Measurements from ENCODE around the gene CCDC8. TPM values are rescaled to one million over a fixed set of nuclear protein-coding genes. Genes with fewer than 3 reads are reported as not detected.

Gene CCDC8
- total and polyA plus RNA-seq, 2 of the 4 experiments (the other 2 are of a cell fraction) = 9.3 to 10.2 TPM

DNA sequence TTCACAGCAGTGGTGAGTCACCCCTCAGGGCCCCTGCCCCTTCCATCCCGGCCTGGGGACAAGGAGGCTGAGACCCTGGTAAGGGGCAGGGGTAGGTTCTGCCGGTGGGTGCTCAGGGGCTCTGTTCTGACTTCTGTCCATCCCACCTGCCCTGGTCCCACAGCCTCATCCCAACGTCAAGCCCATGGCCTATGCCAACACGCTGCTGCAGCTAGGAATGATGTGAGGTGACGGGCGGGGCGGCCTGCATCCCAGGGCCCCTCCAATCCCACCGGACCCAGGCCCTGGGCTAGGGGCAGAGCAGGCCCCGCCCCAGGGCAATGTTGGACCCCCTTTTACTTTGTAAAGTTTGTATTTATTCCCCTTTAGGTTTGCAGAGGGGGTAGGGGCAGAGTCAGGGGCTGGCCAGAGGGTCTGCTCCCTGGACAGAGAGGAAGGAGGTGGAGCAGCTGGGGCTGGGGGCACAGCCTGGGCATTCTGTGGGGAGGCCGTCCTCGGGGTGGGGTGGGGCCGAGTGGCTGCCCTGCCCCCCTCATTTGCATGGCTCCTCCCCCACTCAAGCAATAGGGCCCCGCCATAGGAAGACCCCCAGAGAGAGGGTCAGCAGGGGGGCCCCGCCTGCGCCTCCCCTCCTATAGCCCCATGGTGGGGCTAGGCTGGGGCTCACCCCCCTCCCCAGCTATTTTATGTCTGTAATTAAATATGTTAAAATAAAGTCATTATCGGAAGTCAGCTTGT is 23.1 kb downstream of the CCDC8 start:
- Histone ChIP-seq H3K27me3 (ENCODE audit: control insufficient read depth, insufficient read depth, low read length) (no peaks in the 10 kb centered on the region), H3K9ac (ENCODE audit: low read depth, low read length) (no peak overlapping the region), H3K18ac (ENCODE audit: low read depth, low read length) (no peak overlapping the region), H3K4me1 (ENCODE audit: control insufficient read depth, insufficient read depth, low read length) (peaks cover 13% of the 10 kb centered on the region), H3K56ac (ENCODE audit: extremely low read depth, insufficient read depth, low read length) (no peak overlapping the region), H2AFZ (replicated peaks; ENCODE audit: low read length, poor library complexity) (no peak overlapping the region), H2BK20ac (ENCODE audit: low read depth, low read length) (no peak overlapping the region), H3K9me1 (ENCODE audit: insufficient read depth, low read length) (peaks cover 18% of the 10 kb centered on the region), H2BK5ac (ENCODE audit: low read depth, low read length, poor library complexity, severe bottlenecking) (no peak overlapping the region), H4K20me1 (ENCODE audit: insufficient read depth, low read length) (no peaks in the 10 kb centered on the region; the same call in 1 of the 2 replicates), H2AK9ac (replicated peaks; ENCODE audit: low read depth, low read length, poor library complexity) (no peak overlapping the region), H4K5ac (ENCODE audit: low read depth, low read length) (no peak overlapping the region), H2BK120ac (ENCODE audit: low read depth, low read length) (no peak overlapping the region), H3K4ac (ENCODE audit: low read depth, low read length) (no peak overlapping the region), H3K14ac (replicated peaks; ENCODE audit: low read depth, low read length) (no peak overlapping the region), H3K27ac (ENCODE audit: insufficient read depth, low read length) (no peak overlapping the region), H4K8ac (ENCODE audit: low read depth in 2 of 2, low read length in 2 of 2) (no peak overlapping the region), H3K4me2 (ENCODE audit: low read depth, low read length) (no peak overlapping the region), H2AK5ac (ENCODE audit: low read depth, low read length) (no peak overlapping the region), H3K4me3 (ENCODE audit: insufficient read depth, low read depth, low read length) (no peak overlapping the region), H2BK15ac (ENCODE audit: low read depth, low read length) (no peak overlapping the region), H3K79me1 (ENCODE audit: low read depth in 1 of 2, low read length in 2 of 2) (peaks cover 0 to 14% of the 10 kb centered on the region in 2 experiments; a peak in 2 of 4 replicates), H3K36me3 (ENCODE audit: control insufficient read depth, insufficient read depth, low read length) (peaks cover 42% of the 10 kb centered on the region), H4K91ac (ENCODE audit: insufficient read depth, low read depth, low read length) (no peak overlapping the region), H3K23ac (ENCODE audit: low read depth, low read length) (no peak overlapping the region), H3K9me3 (ENCODE audit: control insufficient read depth, insufficient read depth, low read length) (peaks cover 6% of the 10 kb centered on the region)
- intact Hi-C loops (cut with micrococcal nuclease) = no loop called here
- POLR2A ChIA-PET (ENCODE audit: unreplicated experiment) = no interaction called here
- no TSS peak for BruUV-seq (replicated peaks)
- DNase-seq (no peak), ATAC-seq (ENCODE audit: low read depth) (no peak)
- in situ Hi-C loops (cut with MboI; ENCODE audit: low sequenced_read_pairs) = no loop called here
- CTCF ChIA-PET = no interaction called here
- no peak for TF ChIP-seq RCOR1 (IDR thresholded peaks at IDR 0.05; ENCODE audit: insufficient replicate concordance, low read length)
- no peak for TF ChIP-seq MXI1 (IDR thresholded peaks at IDR 0.05; ENCODE audit: borderline replicate concordance, low read depth, low read length)
- TF ChIP-seq FOS (IDR thresholded peaks at IDR 0.05; ENCODE audit: low read depth, low read length) = no peak
- no peak for TF ChIP-seq SMC3 (IDR thresholded peaks at IDR 0.05; ENCODE audit: low read depth, low read length)
- no peak for TF ChIP-seq CHD1 (IDR thresholded peaks at IDR 0.05; ENCODE audit: low read depth, low read length)
- TF ChIP-seq, protein P1, sequence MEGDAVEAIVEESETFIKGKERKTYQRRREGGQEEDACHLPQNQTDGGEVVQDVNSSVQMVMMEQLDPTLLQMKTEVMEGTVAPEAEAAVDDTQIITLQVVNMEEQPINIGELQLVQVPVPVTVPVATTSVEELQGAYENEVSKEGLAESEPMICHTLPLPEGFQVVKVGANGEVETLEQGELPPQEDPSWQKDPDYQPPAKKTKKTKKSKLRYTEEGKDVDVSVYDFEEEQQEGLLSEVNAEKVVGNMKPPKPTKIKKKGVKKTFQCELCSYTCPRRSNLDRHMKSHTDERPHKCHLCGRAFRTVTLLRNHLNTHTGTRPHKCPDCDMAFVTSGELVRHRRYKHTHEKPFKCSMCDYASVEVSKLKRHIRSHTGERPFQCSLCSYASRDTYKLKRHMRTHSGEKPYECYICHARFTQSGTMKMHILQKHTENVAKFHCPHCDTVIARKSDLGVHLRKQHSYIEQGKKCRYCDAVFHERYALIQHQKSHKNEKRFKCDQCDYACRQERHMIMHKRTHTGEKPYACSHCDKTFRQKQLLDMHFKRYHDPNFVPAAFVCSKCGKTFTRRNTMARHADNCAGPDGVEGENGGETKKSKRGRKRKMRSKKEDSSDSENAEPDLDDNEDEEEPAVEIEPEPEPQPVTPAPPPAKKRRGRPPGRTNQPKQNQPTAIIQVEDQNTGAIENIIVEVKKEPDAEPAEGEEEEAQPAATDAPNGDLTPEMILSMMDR (conservative IDR thresholded peaks at IDR 0.05; ENCODE audit: low read depth, low read length) = no peak
- TF ChIP-seq, protein P2, sequence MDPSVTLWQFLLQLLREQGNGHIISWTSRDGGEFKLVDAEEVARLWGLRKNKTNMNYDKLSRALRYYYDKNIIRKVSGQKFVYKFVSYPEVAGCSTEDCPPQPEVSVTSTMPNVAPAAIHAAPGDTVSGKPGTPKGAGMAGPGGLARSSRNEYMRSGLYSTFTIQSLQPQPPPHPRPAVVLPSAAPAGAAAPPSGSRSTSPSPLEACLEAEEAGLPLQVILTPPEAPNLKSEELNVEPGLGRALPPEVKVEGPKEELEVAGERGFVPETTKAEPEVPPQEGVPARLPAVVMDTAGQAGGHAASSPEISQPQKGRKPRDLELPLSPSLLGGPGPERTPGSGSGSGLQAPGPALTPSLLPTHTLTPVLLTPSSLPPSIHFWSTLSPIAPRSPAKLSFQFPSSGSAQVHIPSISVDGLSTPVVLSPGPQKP (IDR thresholded peaks at IDR 0.05; ENCODE audit: borderline replicate concordance, low read depth, low read length) = no peak
- no peak for TF ChIP-seq NFE2L2 (IDR thresholded peaks at IDR 0.05; ENCODE audit: low read depth, low read length)
- TF ChIP-seq RFX5 (IDR thresholded peaks at IDR 0.05; ENCODE audit: low read depth, low read length) = no peak
- TF ChIP-seq, protein P3, sequence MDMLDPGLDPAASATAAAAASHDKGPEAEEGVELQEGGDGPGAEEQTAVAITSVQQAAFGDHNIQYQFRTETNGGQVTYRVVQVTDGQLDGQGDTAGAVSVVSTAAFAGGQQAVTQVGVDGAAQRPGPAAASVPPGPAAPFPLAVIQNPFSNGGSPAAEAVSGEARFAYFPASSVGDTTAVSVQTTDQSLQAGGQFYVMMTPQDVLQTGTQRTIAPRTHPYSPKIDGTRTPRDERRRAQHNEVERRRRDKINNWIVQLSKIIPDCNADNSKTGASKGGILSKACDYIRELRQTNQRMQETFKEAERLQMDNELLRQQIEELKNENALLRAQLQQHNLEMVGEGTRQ (IDR thresholded peaks at IDR 0.05; ENCODE audit: low read depth, low read length) = no peak
- no peak for TF ChIP-seq BHLHE40 (IDR thresholded peaks at IDR 0.05; ENCODE audit: low read depth, low read length)
- TF ChIP-seq CEBPB (IDR thresholded peaks at IDR 0.05; ENCODE audit: low read depth, low read length) = no peak
- TF ChIP-seq MAZ (IDR thresholded peaks at IDR 0.05; ENCODE audit: borderline replicate concordance, low read depth, low read length) = no peak
- no peak for TF ChIP-seq RAD21 (IDR thresholded peaks at IDR 0.05; ENCODE audit: low read length)
- no peak for TF ChIP-seq POLR2A (IDR thresholded peaks at IDR 0.05; ENCODE audit: low read depth, low read length)
- no peak for TF ChIP-seq MAFK (IDR thresholded peaks at IDR 0.05; ENCODE audit: low read depth, low read length)
- 93% methylated on average over 3 of the region's 16 CpGs; no CpG with 5 or more reads in 1 of the 2 experiments for WGBS, 2 experiments (ENCODE audit: extremely low coverage in 2 of 2, insufficient read length in 1 of 2)
- dilution Hi-C loops (cut with HindIII; ENCODE audit: low sequenced_read_pairs, unreplicated experiment) = no loop called here

Data from IMR-90 (cell line).